ENCODE results near the gene MAP2.

The MAP2 gene

GRCh38 chr2:209648714-209649113, 224.9 kb downstream of the MAP2 start:
- no peak overlapping the region for H3K4me2 ChIP-seq (ENCODE audit: insufficient read depth, low read length, poor library complexity, severe bottlenecking)
- H3K27me3 ChIP-seq (ENCODE audit: control insufficient read depth in 3 of 3, insufficient read depth in 3 of 3, low read depth in 1 of 3, low read length in 3 of 3), result peaks cover 0 to 2% (median 0%) of the 10 kb centered on the region in 3 experiments
- H2BK15ac ChIP-seq (ENCODE audit: low read length), result no peak overlapping the region
- H2AFZ ChIP-seq (ENCODE audit: low read length), result no peak overlapping the region
- H3K4ac ChIP-seq (ENCODE audit: low read length), result no peak overlapping the region
- H2BK5ac ChIP-seq (ENCODE audit: low read length), result no peak overlapping the region
- H3K9ac ChIP-seq (ENCODE audit: low read depth, low read length, poor library complexity), result no peak overlapping the region
- no peak overlapping the region for H3K14ac ChIP-seq (ENCODE audit: low read length)
- WGBS, 2 donors (ENCODE audit: extremely low coverage in 2 of 2, insufficient read length in 2 of 2, insufficient replicate concordance in 1 of 2), result no CpG with 5 or more reads among the region's 3 CpGs
- peaks cover 2 to 42% of the 10 kb centered on the region in 2 donors for H3K36me3 ChIP-seq (replicated peaks in 1 of 2; ENCODE audit: control insufficient read depth in 2 of 2, insufficient read depth in 2 of 2, low read length in 2 of 2)
- H2BK12ac ChIP-seq (ENCODE audit: low read length), result no peak overlapping the region
- no peak overlapping the region for H4K91ac ChIP-seq (ENCODE audit: low read depth, low read length, poor library complexity)
- no peak overlapping the region for H3K4me3 ChIP-seq (ENCODE audit: low read length in 2 of 2)
- H2BK120ac ChIP-seq (ENCODE audit: low read depth, low read length), result no peak overlapping the region
- no peak overlapping the region for H3K23ac ChIP-seq (ENCODE audit: low read depth, low read length, poor library complexity)
- no peak overlapping the region for H4K8ac ChIP-seq (ENCODE audit: low read depth, low read length)
- H3K79me1 ChIP-seq (ENCODE audit: low read depth, low read length), result peaks cover 2% of the 10 kb centered on the region
- H3K18ac ChIP-seq (ENCODE audit: low read length), result no peak overlapping the region
- H3K27ac ChIP-seq (replicated peaks; ENCODE audit: low read length), result no peak overlapping the region
- H3K9me3 ChIP-seq (replicated peaks in 1 of 2; ENCODE audit: control insufficient read depth in 2 of 2, insufficient read depth in 1 of 2, low read depth in 1 of 2, low read length in 2 of 2), result peaks cover 0 to 10% of the 10 kb centered on the region in 2 donors
- DNase-seq (ENCODE audit: low spot score), result no peak
- H3K4me1 ChIP-seq (ENCODE audit: control insufficient read depth in 2 of 2, insufficient read depth in 1 of 2, low read depth in 1 of 2, low read length in 2 of 2), result peaks cover 3 to 8% of the 10 kb centered on the region in 2 donors
- no peak overlapping the region for H2AK5ac ChIP-seq (ENCODE audit: low read depth, low read length)

- no CpG with 5 or more reads among the region's 6 CpGs for WGBS, 2 donors (ENCODE audit: extremely low coverage in 2 of 2, insufficient read length in 2 of 2, insufficient replicate concordance in 1 of 2)
- no peak overlapping the region for H4K8ac ChIP-seq (ENCODE audit: low read depth, low read length)
- H3K23ac ChIP-seq (ENCODE audit: low read depth, low read length, poor library complexity), result no peak overlapping the region
- no peak overlapping the region for H2BK5ac ChIP-seq (ENCODE audit: low read length)
- no peak overlapping the region for H2AFZ ChIP-seq (ENCODE audit: low read length)
- H3K27ac ChIP-seq (replicated peaks; ENCODE audit: low read length), result peak overlapping the region; percentile 29
- no peak overlapping the region for H3K18ac ChIP-seq (ENCODE audit: low read length)
- H3K14ac ChIP-seq (ENCODE audit: low read length), result no peak overlapping the region
- H2BK15ac ChIP-seq (ENCODE audit: low read length), result no peak overlapping the region
- no peak overlapping the region for H3K4ac ChIP-seq (ENCODE audit: low read length)
- peaks cover 3 to 18% of the 10 kb centered on the region in 2 donors for H3K4me1 ChIP-seq (ENCODE audit: control insufficient read depth in 2 of 2, insufficient read depth in 1 of 2, low read depth in 1 of 2, low read length in 2 of 2)
- no peaks in the 10 kb centered on the region for H3K27me3 ChIP-seq (ENCODE audit: control insufficient read depth in 3 of 3, insufficient read depth in 3 of 3, low read depth in 1 of 3, low read length in 3 of 3)
- DNase-seq (ENCODE audit: low spot score), result peak; percentile 49
- no peak overlapping the region for H3K4me3 ChIP-seq (ENCODE audit: low read length in 2 of 2)
- no peak overlapping the region for H4K91ac ChIP-seq (ENCODE audit: low read depth, low read length, poor library complexity)
- no peak overlapping the region for H2BK12ac ChIP-seq (ENCODE audit: low read length)
- no peaks in the 10 kb centered on the region for H3K79me1 ChIP-seq (ENCODE audit: low read depth, low read length)
- no peaks in the 10 kb centered on the region for H3K9me3 ChIP-seq (replicated peaks in 1 of 2; ENCODE audit: control insufficient read depth in 2 of 2, insufficient read depth in 1 of 2, low read depth in 1 of 2, low read length in 2 of 2)
- H3K4me2 ChIP-seq (ENCODE audit: insufficient read depth, low read length, poor library complexity, severe bottlenecking), result no peak overlapping the region
- no peak overlapping the region for H2BK120ac ChIP-seq (ENCODE audit: low read depth, low read length)
- H2AK5ac ChIP-seq (ENCODE audit: low read depth, low read length), result no peak overlapping the region
- H3K36me3 ChIP-seq (replicated peaks in 1 of 2; ENCODE audit: control insufficient read depth in 2 of 2, insufficient read depth in 2 of 2, low read length in 2 of 2), result peaks cover 0 to 47% of the 10 kb centered on the region in 2 donors
- H3K9ac ChIP-seq (ENCODE audit: low read depth, low read length, poor library complexity), result no peak overlapping the region
Observed at GRCh38 chr2:209653134-209653533, 229.3 kb downstream of the MAP2 start.

GRCh38 chr2:209661286-209661894, 237.5 kb downstream of the MAP2 start:
- H3K18ac ChIP-seq (ENCODE audit: low read length), result no peak overlapping the region
- H3K4me1 ChIP-seq (ENCODE audit: control insufficient read depth in 2 of 2, insufficient read depth in 1 of 2, low read depth in 1 of 2, low read length in 2 of 2), result peaks cover 6 to 13% of the 10 kb centered on the region in 2 donors
- H3K4ac ChIP-seq (ENCODE audit: low read length), result no peak overlapping the region
- H3K9ac ChIP-seq (ENCODE audit: low read depth, low read length, poor library complexity), result no peak overlapping the region
- H3K79me1 ChIP-seq (ENCODE audit: low read depth, low read length), result no peaks in the 10 kb centered on the region
- peak overlapping the region; percentile 51 to 70 for H3K4me3 ChIP-seq (ENCODE audit: low read length in 2 of 2)
- H4K8ac ChIP-seq (ENCODE audit: low read depth, low read length), result no peak overlapping the region
- DNase-seq (ENCODE audit: low spot score), result peak; percentile 55
- no peak overlapping the region for H2BK12ac ChIP-seq (ENCODE audit: low read length)
- no peak overlapping the region for H2BK15ac ChIP-seq (ENCODE audit: low read length)
- WGBS, 2 donors (ENCODE audit: extremely low coverage in 2 of 2, insufficient read length in 2 of 2, insufficient replicate concordance in 1 of 2), result no CpG with 5 or more reads among the region's 9 CpGs
- no peak overlapping the region for H2BK5ac ChIP-seq (ENCODE audit: low read length)
- no peak overlapping the region for H3K23ac ChIP-seq (ENCODE audit: low read depth, low read length, poor library complexity)
- no peak overlapping the region for H4K91ac ChIP-seq (ENCODE audit: low read depth, low read length, poor library complexity)
- no peak overlapping the region for H3K14ac ChIP-seq (ENCODE audit: low read length)
- H3K4me2 ChIP-seq (ENCODE audit: insufficient read depth, low read length, poor library complexity, severe bottlenecking), result peak overlapping the region; percentile 41
- peaks cover 0 to 26% of the 10 kb centered on the region in 2 donors for H3K36me3 ChIP-seq (replicated peaks in 1 of 2; ENCODE audit: control insufficient read depth in 2 of 2, insufficient read depth in 2 of 2, low read length in 2 of 2)
- H2BK120ac ChIP-seq (ENCODE audit: low read depth, low read length), result no peak overlapping the region
- peak overlapping the region; percentile 77 for H3K27ac ChIP-seq (replicated peaks; ENCODE audit: low read length)
- H3K27me3 ChIP-seq (ENCODE audit: control insufficient read depth in 3 of 3, insufficient read depth in 3 of 3, low read depth in 1 of 3, low read length in 3 of 3), result no peaks in the 10 kb centered on the region
- no peak overlapping the region for H2AK5ac ChIP-seq (ENCODE audit: low read depth, low read length)
- H2AFZ ChIP-seq (ENCODE audit: low read length), result peak overlapping the region; percentile 8
- H3K9me3 ChIP-seq (replicated peaks in 1 of 2; ENCODE audit: control insufficient read depth in 2 of 2, insufficient read depth in 1 of 2, low read depth in 1 of 2, low read length in 2 of 2), result no peaks in the 10 kb centered on the region

GRCh38 chr2:209662021-209662420, 238.2 kb downstream of the MAP2 start:
- H2AK5ac ChIP-seq (ENCODE audit: low read depth, low read length), result no peak overlapping the region

More at GRCh38 chr2:209662021-209662420, 238.2 kb downstream of the MAP2 start:
- peaks cover 0 to 4% of the 10 kb centered on the region in 2 donors for H3K9me3 ChIP-seq (replicated peaks in 1 of 2; ENCODE audit: control insufficient read depth in 2 of 2, insufficient read depth in 1 of 2, low read depth in 1 of 2, low read length in 2 of 2)
- H2BK12ac ChIP-seq (ENCODE audit: low read length), result no peak overlapping the region
- no peak overlapping the region for H4K91ac ChIP-seq (ENCODE audit: low read depth, low read length, poor library complexity)
- no peaks in the 10 kb centered on the region for H3K79me1 ChIP-seq (ENCODE audit: low read depth, low read length)
- H2BK120ac ChIP-seq (ENCODE audit: low read depth, low read length), result no peak overlapping the region
- H3K18ac ChIP-seq (ENCODE audit: low read length), result no peak overlapping the region
- H2BK5ac ChIP-seq (ENCODE audit: low read length), result no peak overlapping the region
- peaks cover 0 to 24% of the 10 kb centered on the region in 2 donors for H3K36me3 ChIP-seq (replicated peaks in 1 of 2; ENCODE audit: control insufficient read depth in 2 of 2, insufficient read depth in 2 of 2, low read length in 2 of 2)
- no peaks in the 10 kb centered on the region for H3K27me3 ChIP-seq (ENCODE audit: control insufficient read depth in 3 of 3, insufficient read depth in 3 of 3, low read depth in 1 of 3, low read length in 3 of 3)
- H3K4ac ChIP-seq (ENCODE audit: low read length), result no peak overlapping the region
- H2AFZ ChIP-seq (ENCODE audit: low read length), result no peak overlapping the region
- H3K4me2 ChIP-seq (ENCODE audit: insufficient read depth, low read length, poor library complexity, severe bottlenecking), result no peak overlapping the region
- H3K4me1 ChIP-seq (ENCODE audit: control insufficient read depth in 2 of 2, insufficient read depth in 1 of 2, low read depth in 1 of 2, low read length in 2 of 2), result peaks cover 6 to 13% of the 10 kb centered on the region in 2 donors
- H3K4me3 ChIP-seq (ENCODE audit: low read length in 2 of 2), result peak overlapping the region in 1 of 2 donors; percentile 51
- WGBS, 2 donors (ENCODE audit: extremely low coverage in 2 of 2, insufficient read length in 2 of 2, insufficient replicate concordance in 1 of 2), result no CpG with 5 or more reads among the region's 7 CpGs
- no peak overlapping the region for H4K8ac ChIP-seq (ENCODE audit: low read depth, low read length)
- H3K27ac ChIP-seq (replicated peaks; ENCODE audit: low read length), result no peak overlapping the region
- H3K14ac ChIP-seq (ENCODE audit: low read length), result no peak overlapping the region
- no peak for DNase-seq (ENCODE audit: low spot score)
- H3K23ac ChIP-seq (ENCODE audit: low read depth, low read length, poor library complexity), result no peak overlapping the region
- no peak overlapping the region for H3K9ac ChIP-seq (ENCODE audit: low read depth, low read length, poor library complexity)
- no peak overlapping the region for H2BK15ac ChIP-seq (ENCODE audit: low read length)
